GM12878 (cell line): ENCODE measurements around the gene TPRN.

Experiments
- FOXK2 ChIP-seq: fragments of 450-650 bp; IDR thresholded peaks from 2 replicates; pipeline ENCODE4 v1.6.1; 2017; ENCODE audit warnings: mild to moderate bottlenecking, moderate library complexity
- SRF ChIP-seq, 2 experiments: IDR thresholded peaks; 2 replicates each; pipeline ENCODE4 v1.6.1; 2011; ENCODE audit warnings: low read depth in 2 of 2, low read length in 2 of 2, mild to moderate bottlenecking in 1 of 2, moderate library complexity in 1 of 2
- TF ChIP-seq, protein P1 (sequence below), 3 experiments: IDR thresholded peaks in 2 of 3; conservative IDR thresholded peaks in 1 of 3; 2 replicates each; pipeline ENCODE4 v1.5.1; 2011; ENCODE audit warnings: low read depth in 3 of 3, low read length in 3 of 3, mild to moderate bottlenecking in 3 of 3, control low read depth in 2 of 3, moderate library complexity in 2 of 3, inconsistent platforms in 1 of 3, mixed read lengths in 1 of 3; ENCODE audit not compliant: control insufficient read depth in 2 of 3, insufficient read depth in 1 of 3; ENCODE audit errors: extremely low read depth in 1 of 3
- TF ChIP-seq, protein P2 (sequence below): IDR thresholded peaks from 2 replicates; pipeline ENCODE4 v1.6.1; 2012; ENCODE audit warnings: low read depth, low read length, improper control_type of control experiment

DNA sequence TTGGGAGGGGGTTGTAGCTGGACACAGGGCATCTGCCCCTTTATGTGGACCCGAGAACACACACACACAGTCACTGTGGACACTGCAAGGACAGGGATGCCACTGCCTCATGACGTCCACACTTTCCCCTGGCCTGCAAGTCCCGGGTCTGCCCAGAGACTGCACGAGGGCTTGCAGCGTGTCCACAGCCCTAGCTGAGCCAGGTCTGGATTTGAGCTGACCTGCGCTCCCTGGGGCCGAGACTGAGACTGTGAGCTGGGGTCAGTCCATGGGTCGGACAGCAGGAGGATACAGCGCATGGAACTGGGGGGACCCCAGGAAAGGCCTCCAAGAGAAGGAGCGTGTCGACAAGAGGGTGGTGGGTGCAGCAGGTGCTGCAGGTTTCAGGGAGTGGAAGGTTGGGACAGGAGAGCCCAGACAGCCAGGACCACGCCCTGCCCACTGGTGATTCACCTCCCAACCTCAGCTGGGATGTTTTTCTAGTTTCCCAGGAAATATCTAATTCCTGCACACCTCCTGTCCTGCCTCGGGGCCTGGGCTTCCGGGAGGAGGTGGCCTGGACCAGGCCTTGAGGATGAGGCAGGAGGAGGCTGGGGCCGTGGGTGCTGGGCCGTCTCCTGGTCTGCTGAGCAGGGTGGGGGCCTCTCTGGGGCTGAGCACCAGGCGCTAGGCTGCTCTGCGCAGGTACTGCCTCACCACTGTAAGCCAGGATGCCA, 26.0 kb upstream of the TPRN start:
- TF ChIP-seq FOXK2 (no peak), SRF (IDR thresholded peaks at IDR 0.05; ENCODE audit: low read depth in 2 of 2, low read length in 2 of 2) (no peak)
- TF ChIP-seq, protein P1, sequence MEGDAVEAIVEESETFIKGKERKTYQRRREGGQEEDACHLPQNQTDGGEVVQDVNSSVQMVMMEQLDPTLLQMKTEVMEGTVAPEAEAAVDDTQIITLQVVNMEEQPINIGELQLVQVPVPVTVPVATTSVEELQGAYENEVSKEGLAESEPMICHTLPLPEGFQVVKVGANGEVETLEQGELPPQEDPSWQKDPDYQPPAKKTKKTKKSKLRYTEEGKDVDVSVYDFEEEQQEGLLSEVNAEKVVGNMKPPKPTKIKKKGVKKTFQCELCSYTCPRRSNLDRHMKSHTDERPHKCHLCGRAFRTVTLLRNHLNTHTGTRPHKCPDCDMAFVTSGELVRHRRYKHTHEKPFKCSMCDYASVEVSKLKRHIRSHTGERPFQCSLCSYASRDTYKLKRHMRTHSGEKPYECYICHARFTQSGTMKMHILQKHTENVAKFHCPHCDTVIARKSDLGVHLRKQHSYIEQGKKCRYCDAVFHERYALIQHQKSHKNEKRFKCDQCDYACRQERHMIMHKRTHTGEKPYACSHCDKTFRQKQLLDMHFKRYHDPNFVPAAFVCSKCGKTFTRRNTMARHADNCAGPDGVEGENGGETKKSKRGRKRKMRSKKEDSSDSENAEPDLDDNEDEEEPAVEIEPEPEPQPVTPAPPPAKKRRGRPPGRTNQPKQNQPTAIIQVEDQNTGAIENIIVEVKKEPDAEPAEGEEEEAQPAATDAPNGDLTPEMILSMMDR (IDR thresholded peaks at IDR 0.05 in 2 of 3, conservative IDR thresholded peaks at IDR 0.05 in 1 of 3; ENCODE audit: control insufficient read depth in 2 of 3, extremely low read depth in 1 of 3, insufficient read depth in 1 of 3, low read depth in 3 of 3, low read length in 3 of 3), result no peak
- TF ChIP-seq, protein P2, sequence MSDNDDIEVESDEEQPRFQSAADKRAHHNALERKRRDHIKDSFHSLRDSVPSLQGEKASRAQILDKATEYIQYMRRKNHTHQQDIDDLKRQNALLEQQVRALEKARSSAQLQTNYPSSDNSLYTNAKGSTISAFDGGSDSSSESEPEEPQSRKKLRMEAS, result no peak
